Right atrium auricular region (tissue), 2 donors: Measurements from ENCODE around the gene MPV17L2. TPM values are rescaled to one million over a fixed set of nuclear protein-coding genes. Genes with fewer than 3 reads are reported as not detected.

Source experiments
- DNase-seq: peaks from one replicate; pipeline ENCODE4 v3.0.0-alpha.2; 2019; ENCODE audit warnings: low spot score
- H3K27ac ChIP-seq, 2 donors: fragments of 200-600 bp; sonication (generic); 1 replicate in 1 of 2; 2 replicates in 1 of 2; pipeline ENCODE4 v1.5.1; 2016 to 2019
- H3K27me3 ChIP-seq, 2 donors: fragments of 200-600 bp; sonication (generic); one replicate each; pipeline versions ENCODE4 v1.5.1 to v1.6.0; 2017 to 2019
- H3K36me3 ChIP-seq: fragments of 200-600 bp; sonication (generic); one replicate; pipeline ENCODE4 v1.5.1; 2016
- H3K4me1 ChIP-seq, 2 donors: fragments of 200-600 bp; sonication (generic); one replicate each; pipeline versions ENCODE4 v1.5.1 to v1.6.0; 2017 to 2019
- H3K4me3 ChIP-seq, 2 donors: fragments of 200-600 bp; sonication (generic); 1 replicate in 1 of 2; 2 replicates in 1 of 2; pipeline ENCODE4 v1.5.1; 2017 to 2019; ENCODE audit warnings: mild to moderate bottlenecking in 1 of 2, moderate library complexity in 1 of 2
- H3K9me3 ChIP-seq, 2 donors: fragments of 200-600 bp; sonication (generic); one replicate each; pipeline ENCODE4 v1.5.1; 2019
- CTCF ChIP-seq, 2 donors: fragments of 200-600 bp; sonication (generic); IDR thresholded peaks; one replicate each; pipeline ENCODE4 v1.5.1; 2019; ENCODE audit warnings: antibody characterized with exemption in 2 of 2
- total RNA-seq, 2 donors: library from RNA; depleted of rRNA; stranded (reverse); fragments of >200 nt; gene quantifications; one replicate each; pipeline ENCODE4 v1.1.0, GENCODE V29; 2016

MPV17L2 gene
- total RNA-seq, 2 donors from 2014 or later: 28.3 to 40.8 TPM

- Histone ChIP-seq H3K4me1 (peaks cover 0 to 9% of the 10 kb centered on the region in 2 donors), H3K9me3 (peaks cover 0 to 12% of the 10 kb centered on the region in 2 donors), H3K4me3 (no peak overlapping the region), H3K27me3 (no peaks in the 10 kb centered on the region), H3K27ac (no peak overlapping the region), H3K36me3 (no peaks in the 10 kb centered on the region)
- TF ChIP-seq CTCF (IDR thresholded peaks at IDR 0.05): no peak
- DNase-seq: no peak
Measured at GRCh38 chr19:18233224-18233825, 40.3 kb downstream of the MPV17L2 start.

- Histone ChIP-seq H3K4me3 (no peak overlapping the region), H3K4me1 (peaks cover 0 to 9% of the 10 kb centered on the region in 2 donors), H3K27me3 (no peaks in the 10 kb centered on the region), H3K36me3 (no peaks in the 10 kb centered on the region), H3K9me3 (peaks cover 0 to 12% of the 10 kb centered on the region in 2 donors), H3K27ac (no peak overlapping the region)
- no peak for DNase-seq
- no peak for TF ChIP-seq CTCF (IDR thresholded peaks at IDR 0.05)
Measured at GRCh38 chr19:18234194-18234593, 41.2 kb downstream of the MPV17L2 start.

- Histone ChIP-seq H3K36me3 (no peaks in the 10 kb centered on the region), H3K4me3 (no peak overlapping the region), H3K9me3 (no peaks in the 10 kb centered on the region), H3K27me3 (no peaks in the 10 kb centered on the region), H3K4me1 (no peaks in the 10 kb centered on the region), H3K27ac (no peak overlapping the region)
- TF ChIP-seq CTCF (IDR thresholded peaks at IDR 0.05): no peak
- no peak for DNase-seq
Measured at GRCh38 chr19:18239303-18239702, 46.3 kb downstream of the MPV17L2 start.

- no peaks in the 10 kb centered on the region for H3K36me3 ChIP-seq
- H3K4me1 ChIP-seq: peaks cover 0 to 6% of the 10 kb centered on the region in 2 donors
- no peaks in the 10 kb centered on the region for H3K27me3 ChIP-seq
- H3K27ac ChIP-seq: no peak overlapping the region
- no peak for DNase-seq
- TF ChIP-seq CTCF (IDR thresholded peaks at IDR 0.05): no peak
- H3K9me3 ChIP-seq: peaks cover 0 to 2% of the 10 kb centered on the region in 2 donors
- no peak overlapping the region for H3K4me3 ChIP-seq
Measured at GRCh38 chr19:18245297-18245696, 52.3 kb downstream of the MPV17L2 start.

Other genes with a start within 250 kb of the MPV17L2 start
- gene KCNN1, start 226.1 kb upstream of the MPV17L2 start, total RNA-seq: under 1 TPM; 0.56 to 0.63 TPM
- gene ARRDC2, start 185.0 kb upstream of the MPV17L2 start, total RNA-seq: 10 to 100 TPM; 26.7 to 42.4 TPM
- gene IL12RB1, start 106.3 kb upstream of the MPV17L2 start, total RNA-seq: under 1 TPM; 0.22 to 0.75 TPM
- 1 to 10 TPM; 5.8 to 7.5 TPM for gene MAST3, start 95.4 kb upstream of the MPV17L2 start, total RNA-seq
- 10 to 100 TPM; 18.7 to 19.0 TPM for gene PIK3R2, start 40.1 kb upstream of the MPV17L2 start, total RNA-seq
- gene IFI30, start 19.4 kb upstream of the MPV17L2 start, total RNA-seq: 10 to 100 TPM in 1 of 2 donors, 1 to 10 TPM in 1; 8.1 to 43.2 TPM
- gene RAB3A, start 10.8 kb downstream of the MPV17L2 start, total RNA-seq: 10 to 100 TPM in 1 of 2 donors, 1 to 10 TPM in 1; 8.6 to 27.0 TPM
- 1 to 10 TPM in 1 of 2 donors, not detected in 1; 1.4 TPM for gene PDE4C, start 33.2 kb downstream of the MPV17L2 start, total RNA-seq
- gene IQCN, start 81.2 kb downstream of the MPV17L2 start, total RNA-seq: 1 to 10 TPM in 1 of 2 donors, under 1 TPM in 1; 0.52 to 1.5 TPM
- gene JUND, start 88.4 kb downstream of the MPV17L2 start, total RNA-seq: 100 to 1,000 TPM; 240 to 420 TPM
- 10 to 100 TPM; 68.5 to 97.3 TPM for gene LSM4, start 129.9 kb downstream of the MPV17L2 start, total RNA-seq
- gene PGPEP1, start 147.4 kb downstream of the MPV17L2 start, total RNA-seq: 10 to 100 TPM; 16.4 to 20.6 TPM
- 1 to 10 TPM; 1.1 to 2.7 TPM for gene GDF15, start 192.9 kb downstream of the MPV17L2 start, total RNA-seq
- gene LRRC25, start 204.4 kb downstream of the MPV17L2 start, total RNA-seq: 1 to 10 TPM; 2.6 to 6.8 TPM
- gene SSBP4, start 226.2 kb downstream of the MPV17L2 start, total RNA-seq: 10 to 100 TPM; 31.7 to 59.5 TPM
- gene ISYNA1, start 244.9 kb downstream of the MPV17L2 start, total RNA-seq: 10 to 100 TPM; 24.1 to 49.4 TPM